Body of pancreas (tissue), 4 donors: ENCODE results near the gene PDE4D.

Experiments
- POLR2A ChIP-seq, 3 donors: fragments of 450-650 bp; IDR thresholded peaks; one replicate each; pipeline ENCODE4 v1.6.1; 2016; ENCODE audit warnings: antibody characterized with exemption in 3 of 3, mild to moderate bottlenecking in 2 of 3
- TF ChIP-seq, protein P1 (sequence below), 7 experiments: fragments of 450-650 bp in 4 of 7; fragments of 200-600 bp in 3 of 7; sonication (generic) in 3 of 7; IDR thresholded peaks; one replicate each; pipeline ENCODE4 v1.5.1; 2016 to 2019; ENCODE audit warnings: antibody characterized with exemption in 7 of 7

DNA sequence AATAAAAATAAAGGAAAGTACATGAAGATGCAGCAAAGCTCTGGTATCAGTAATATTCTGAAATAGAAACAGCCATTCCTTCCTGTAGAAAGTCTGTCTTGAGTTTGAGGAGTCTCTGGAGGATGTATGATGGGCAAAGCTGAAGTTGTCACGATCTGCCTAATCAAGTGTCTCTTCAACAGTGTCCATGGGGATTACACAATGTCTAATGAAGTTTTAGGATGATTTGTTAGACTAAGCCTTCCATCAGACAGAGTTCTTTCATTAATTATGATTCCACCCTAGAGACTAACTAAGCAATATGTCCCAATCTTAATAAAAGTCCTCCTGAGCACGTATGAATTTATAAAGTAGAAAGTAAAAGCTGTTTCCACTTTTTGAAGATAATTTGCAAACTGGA is 26.9 kb downstream of the PDE4D start:
- no peak for TF ChIP-seq POLR2A (IDR thresholded peaks at IDR 0.05)
- TF ChIP-seq, protein P1, sequence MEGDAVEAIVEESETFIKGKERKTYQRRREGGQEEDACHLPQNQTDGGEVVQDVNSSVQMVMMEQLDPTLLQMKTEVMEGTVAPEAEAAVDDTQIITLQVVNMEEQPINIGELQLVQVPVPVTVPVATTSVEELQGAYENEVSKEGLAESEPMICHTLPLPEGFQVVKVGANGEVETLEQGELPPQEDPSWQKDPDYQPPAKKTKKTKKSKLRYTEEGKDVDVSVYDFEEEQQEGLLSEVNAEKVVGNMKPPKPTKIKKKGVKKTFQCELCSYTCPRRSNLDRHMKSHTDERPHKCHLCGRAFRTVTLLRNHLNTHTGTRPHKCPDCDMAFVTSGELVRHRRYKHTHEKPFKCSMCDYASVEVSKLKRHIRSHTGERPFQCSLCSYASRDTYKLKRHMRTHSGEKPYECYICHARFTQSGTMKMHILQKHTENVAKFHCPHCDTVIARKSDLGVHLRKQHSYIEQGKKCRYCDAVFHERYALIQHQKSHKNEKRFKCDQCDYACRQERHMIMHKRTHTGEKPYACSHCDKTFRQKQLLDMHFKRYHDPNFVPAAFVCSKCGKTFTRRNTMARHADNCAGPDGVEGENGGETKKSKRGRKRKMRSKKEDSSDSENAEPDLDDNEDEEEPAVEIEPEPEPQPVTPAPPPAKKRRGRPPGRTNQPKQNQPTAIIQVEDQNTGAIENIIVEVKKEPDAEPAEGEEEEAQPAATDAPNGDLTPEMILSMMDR (IDR thresholded peaks at IDR 0.05), result no peak
